ENCODE results near the gene ZNF785.

DNA sequence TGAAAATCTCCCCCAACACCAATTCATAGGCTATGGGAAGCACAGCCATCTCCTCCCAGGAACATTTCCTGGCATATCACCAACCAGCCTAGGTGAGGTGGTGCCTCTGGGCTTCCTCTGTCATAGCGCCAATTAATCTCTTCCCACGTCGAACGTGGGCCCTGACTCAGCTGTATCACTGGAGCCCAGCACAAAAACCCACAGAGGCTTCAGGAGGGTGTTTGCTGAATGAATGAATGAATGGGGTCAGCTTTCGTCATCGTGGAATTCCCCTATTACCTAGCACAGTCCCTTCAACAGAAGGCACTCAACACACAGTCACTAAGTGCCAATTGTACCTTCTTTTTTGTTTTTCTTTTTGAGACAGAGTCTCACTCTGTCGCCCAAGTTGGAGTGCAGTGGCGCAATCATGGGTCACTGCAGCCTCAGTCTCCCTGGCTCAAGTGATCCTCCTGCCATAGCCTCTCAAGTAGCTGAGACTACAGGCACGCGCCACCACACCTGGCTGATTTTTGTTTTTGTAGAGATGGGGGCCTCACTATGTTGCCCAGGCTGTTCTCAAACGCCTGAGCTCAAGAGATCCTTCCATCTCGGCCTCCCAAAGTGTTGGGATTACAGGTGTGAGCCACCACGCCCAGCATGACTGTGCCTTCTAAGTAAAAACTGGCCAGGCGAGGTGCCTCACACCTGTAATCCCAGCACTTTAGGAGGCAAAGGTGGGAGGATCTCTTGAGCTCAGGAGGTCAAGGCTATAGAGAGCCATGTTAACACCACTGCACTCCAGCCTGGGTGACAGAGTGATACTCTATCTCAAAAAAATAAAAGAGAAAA is 18.1 kb downstream of the ZNF785 start:
- TF ChIP-seq, protein P1, sequence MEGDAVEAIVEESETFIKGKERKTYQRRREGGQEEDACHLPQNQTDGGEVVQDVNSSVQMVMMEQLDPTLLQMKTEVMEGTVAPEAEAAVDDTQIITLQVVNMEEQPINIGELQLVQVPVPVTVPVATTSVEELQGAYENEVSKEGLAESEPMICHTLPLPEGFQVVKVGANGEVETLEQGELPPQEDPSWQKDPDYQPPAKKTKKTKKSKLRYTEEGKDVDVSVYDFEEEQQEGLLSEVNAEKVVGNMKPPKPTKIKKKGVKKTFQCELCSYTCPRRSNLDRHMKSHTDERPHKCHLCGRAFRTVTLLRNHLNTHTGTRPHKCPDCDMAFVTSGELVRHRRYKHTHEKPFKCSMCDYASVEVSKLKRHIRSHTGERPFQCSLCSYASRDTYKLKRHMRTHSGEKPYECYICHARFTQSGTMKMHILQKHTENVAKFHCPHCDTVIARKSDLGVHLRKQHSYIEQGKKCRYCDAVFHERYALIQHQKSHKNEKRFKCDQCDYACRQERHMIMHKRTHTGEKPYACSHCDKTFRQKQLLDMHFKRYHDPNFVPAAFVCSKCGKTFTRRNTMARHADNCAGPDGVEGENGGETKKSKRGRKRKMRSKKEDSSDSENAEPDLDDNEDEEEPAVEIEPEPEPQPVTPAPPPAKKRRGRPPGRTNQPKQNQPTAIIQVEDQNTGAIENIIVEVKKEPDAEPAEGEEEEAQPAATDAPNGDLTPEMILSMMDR (conservative IDR thresholded peaks at IDR 0.05; ENCODE audit: low read depth, low read length): no peak
- no peak for TF ChIP-seq EZH2 (IDR thresholded peaks at IDR 0.05; ENCODE audit: borderline replicate concordance, low read depth, low read length, poor library complexity, severe bottlenecking)
